A673 (cell line): Measurements from ENCODE around the gene GRAP2. TPM values are rescaled to one million over a fixed set of nuclear protein-coding genes. Genes with fewer than 3 reads are reported as not detected.

Experiments used
- BruUV-seq: library from RNA; stranded (reverse); fragments of 400-500 nt; replicated peaks from 2 replicates; lab custom pipeline; 2021; lab: Mats Ljungman, UMichigan
- CTCF ChIA-PET: fragments of 300-600 bp; sonication (Branson Sonifier 250); formaldehyde crosslinking; loops from one replicate; lab custom pipeline; 2022; ENCODE audit warnings: antibody characterized with exemption; lab: Charles Lee
- POLR2A ChIA-PET: fragments of 300-600 bp; sonication (Branson Sonifier 250); formaldehyde crosslinking; loops from one replicate; lab custom pipeline; 2022; ENCODE audit warnings: antibody characterized with exemption; ENCODE audit not compliant: low non-redundant PET; lab: Charles Lee
- DNase-seq: peaks from one replicate; pipeline ENCODE4 v3.0.0-alpha.2; 2015; ENCODE audit warnings: low spot score
- H3K27ac ChIP-seq: fragments of 200-600 bp; sonication (generic); 2 replicates; pipeline ENCODE4 v1.5.1; 2016; ENCODE audit warnings: mixed run types, low read depth, mild to moderate bottlenecking, mixed read lengths, antibody characterized with exemption, low read length; ENCODE audit not compliant: poor library complexity, severe bottlenecking
- H3K27me3 ChIP-seq: fragments of 200-600 bp; sonication (generic); replicated peaks from 2 replicates; pipeline ENCODE4 v1.6.1; 2017; ENCODE audit warnings: mixed run types, low read depth, mild to moderate bottlenecking, mixed read lengths, antibody characterized with exemption, low read length; ENCODE audit not compliant: insufficient read depth, poor library complexity
- H3K36me3 ChIP-seq: fragments of 200-600 bp; sonication (generic); 2 replicates; pipeline ENCODE4 v1.6.1; 2016; ENCODE audit warnings: mixed run types, mild to moderate bottlenecking, mixed read lengths, antibody characterized with exemption, low read length; ENCODE audit not compliant: insufficient read depth, poor library complexity, severe bottlenecking
- H3K4me1 ChIP-seq: fragments of 200-600 bp; sonication (generic); 2 replicates; pipeline ENCODE4 v1.6.1; 2017; ENCODE audit warnings: mixed run types, mild to moderate bottlenecking, mixed read lengths, antibody characterized with exemption, low read length; ENCODE audit not compliant: insufficient read depth, poor library complexity, severe bottlenecking
- H3K4me3 ChIP-seq: fragments of 200-600 bp; sonication (generic); 2 replicates; pipeline ENCODE4 v1.5.1; 2016; ENCODE audit warnings: low read depth, mixed run types, mild to moderate bottlenecking, mixed read lengths, low read length; ENCODE audit not compliant: poor library complexity, severe bottlenecking
- H3K9me3 ChIP-seq: fragments of 200-600 bp; sonication (generic); 2 replicates; pipeline ENCODE4 v1.6.1; 2016; ENCODE audit warnings: mixed run types, low read depth, mild to moderate bottlenecking, mixed read lengths, antibody characterized with exemption, low read length; ENCODE audit not compliant: poor library complexity, severe bottlenecking
- EZH2 ChIP-seq: fragments of 200-600 bp; sonication (generic); IDR thresholded peaks from 2 replicates; pipeline ENCODE4 v1.6.1; 2017; ENCODE audit warnings: borderline replicate concordance, low read depth, mild to moderate bottlenecking, mixed read lengths, antibody characterized with exemption, low read length; ENCODE audit not compliant: poor library complexity, severe bottlenecking
- intact Hi-C: fragments of 100-400 bp; cut with micrococcal nuclease; formaldehyde crosslinking; loops from one replicate; pipeline ENCODE4 v1.10.0; 2022; ENCODE audit not compliant: unreplicated experiment
- total RNA-seq: library from RNA; stranded (reverse); gene quantifications from 2 replicates; pipeline ENCODE4 v1.2.3, GENCODE V29; 2021
- TF ChIP-seq, protein P1 (sequence below): fragments of 300-800, 200-600 bp; sonication (generic); conservative IDR thresholded peaks from 2 replicates; pipeline ENCODE4 v1.5.1; 2017; ENCODE audit warnings: low read depth, mild to moderate bottlenecking, antibody characterized with exemption, low read length, moderate library complexity, mixed read lengths

The GRAP2 gene
- total RNA-seq, 1 experiment from 2014 or later = not detected

DNA sequence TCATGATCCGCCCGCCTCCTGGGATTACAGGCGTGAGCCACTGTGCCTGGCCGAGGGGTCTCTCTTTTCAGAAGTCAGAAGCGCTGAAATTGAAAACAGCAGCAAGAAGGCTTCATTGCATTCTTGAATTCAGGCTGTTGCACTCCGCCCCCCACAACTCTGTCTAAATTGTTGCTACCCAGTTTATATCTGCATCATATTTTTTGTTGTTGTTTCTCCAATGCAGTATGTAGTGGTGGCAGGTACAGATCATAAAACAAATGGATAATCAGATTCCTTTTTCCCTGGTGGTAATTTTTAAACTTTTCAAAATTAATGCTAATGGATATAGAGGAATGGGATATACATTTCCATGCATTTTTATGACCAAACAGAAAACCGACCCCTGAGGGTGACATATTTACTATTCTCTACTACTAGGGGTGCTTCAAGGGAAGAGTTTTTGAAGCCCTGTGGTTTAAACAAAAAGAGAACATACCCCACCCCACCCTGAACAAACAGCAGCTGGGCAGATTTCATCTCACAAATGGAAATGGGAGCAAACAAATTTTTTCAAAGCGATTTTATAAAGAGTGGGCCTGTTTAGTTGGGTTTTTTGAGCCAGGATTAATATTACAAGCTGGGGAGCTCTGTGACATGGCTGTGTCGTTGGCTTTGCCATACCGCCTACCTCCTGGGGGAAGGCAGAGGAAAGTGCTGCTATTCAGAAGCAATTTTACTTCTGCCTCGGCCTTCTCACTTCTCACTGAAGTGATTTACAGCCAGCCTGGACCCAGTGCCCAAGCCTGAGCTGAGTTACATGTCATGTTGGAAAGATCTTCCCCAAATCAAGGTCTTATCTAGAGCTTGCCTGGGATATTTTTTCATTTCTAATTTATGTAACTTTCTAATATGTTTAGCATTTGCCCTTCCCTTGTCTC, 43.3 kb downstream of the GRAP2 start:
- ChIA-PET CTCF (no interaction called here), POLR2A (no interaction called here)
- Histone ChIP-seq H3K4me3 (no peak overlapping the region), H3K4me1 (no peaks in the 10 kb centered on the region), H3K9me3 (no peaks in the 10 kb centered on the region), H3K27me3 (no peaks in the 10 kb centered on the region), H3K27ac (no peak overlapping the region), H3K36me3 (no peaks in the 10 kb centered on the region)
- TF ChIP-seq EZH2 = no peak
- TF ChIP-seq, protein P1, sequence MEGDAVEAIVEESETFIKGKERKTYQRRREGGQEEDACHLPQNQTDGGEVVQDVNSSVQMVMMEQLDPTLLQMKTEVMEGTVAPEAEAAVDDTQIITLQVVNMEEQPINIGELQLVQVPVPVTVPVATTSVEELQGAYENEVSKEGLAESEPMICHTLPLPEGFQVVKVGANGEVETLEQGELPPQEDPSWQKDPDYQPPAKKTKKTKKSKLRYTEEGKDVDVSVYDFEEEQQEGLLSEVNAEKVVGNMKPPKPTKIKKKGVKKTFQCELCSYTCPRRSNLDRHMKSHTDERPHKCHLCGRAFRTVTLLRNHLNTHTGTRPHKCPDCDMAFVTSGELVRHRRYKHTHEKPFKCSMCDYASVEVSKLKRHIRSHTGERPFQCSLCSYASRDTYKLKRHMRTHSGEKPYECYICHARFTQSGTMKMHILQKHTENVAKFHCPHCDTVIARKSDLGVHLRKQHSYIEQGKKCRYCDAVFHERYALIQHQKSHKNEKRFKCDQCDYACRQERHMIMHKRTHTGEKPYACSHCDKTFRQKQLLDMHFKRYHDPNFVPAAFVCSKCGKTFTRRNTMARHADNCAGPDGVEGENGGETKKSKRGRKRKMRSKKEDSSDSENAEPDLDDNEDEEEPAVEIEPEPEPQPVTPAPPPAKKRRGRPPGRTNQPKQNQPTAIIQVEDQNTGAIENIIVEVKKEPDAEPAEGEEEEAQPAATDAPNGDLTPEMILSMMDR = no peak
- intact Hi-C loops = no loop called here
- no peak for DNase-seq
- BruUV-seq = no TSS peak

DNA sequence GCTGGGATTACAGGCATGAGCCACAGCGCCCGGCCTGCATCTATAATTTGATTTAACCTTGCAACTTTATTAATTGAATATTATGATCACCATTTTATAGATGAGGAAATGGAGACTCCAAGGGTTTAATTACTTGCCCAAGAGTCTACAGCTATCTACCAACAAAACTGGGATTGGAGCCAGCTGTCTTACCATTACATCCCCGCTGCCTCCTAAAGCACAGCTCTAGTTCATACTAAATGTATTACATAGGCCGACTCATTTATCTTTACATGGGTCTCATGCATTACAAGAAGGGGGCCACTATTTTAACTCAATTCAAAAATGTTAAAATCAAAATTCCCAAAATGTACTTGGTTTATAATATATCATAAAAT, 45.2 kb downstream of the GRAP2 start:
- Histone ChIP-seq H3K27ac (no peak overlapping the region), H3K36me3 (no peaks in the 10 kb centered on the region), H3K4me3 (no peak overlapping the region), H3K27me3 (no peaks in the 10 kb centered on the region), H3K9me3 (no peaks in the 10 kb centered on the region), H3K4me1 (no peaks in the 10 kb centered on the region)
- CTCF ChIA-PET = no interaction called here
- intact Hi-C loops = no loop called here
- POLR2A ChIA-PET = no interaction called here
- DNase-seq = no peak
- BruUV-seq = no TSS peak
- TF ChIP-seq, protein P1 = no peak
- no peak for TF ChIP-seq EZH2

DNA sequence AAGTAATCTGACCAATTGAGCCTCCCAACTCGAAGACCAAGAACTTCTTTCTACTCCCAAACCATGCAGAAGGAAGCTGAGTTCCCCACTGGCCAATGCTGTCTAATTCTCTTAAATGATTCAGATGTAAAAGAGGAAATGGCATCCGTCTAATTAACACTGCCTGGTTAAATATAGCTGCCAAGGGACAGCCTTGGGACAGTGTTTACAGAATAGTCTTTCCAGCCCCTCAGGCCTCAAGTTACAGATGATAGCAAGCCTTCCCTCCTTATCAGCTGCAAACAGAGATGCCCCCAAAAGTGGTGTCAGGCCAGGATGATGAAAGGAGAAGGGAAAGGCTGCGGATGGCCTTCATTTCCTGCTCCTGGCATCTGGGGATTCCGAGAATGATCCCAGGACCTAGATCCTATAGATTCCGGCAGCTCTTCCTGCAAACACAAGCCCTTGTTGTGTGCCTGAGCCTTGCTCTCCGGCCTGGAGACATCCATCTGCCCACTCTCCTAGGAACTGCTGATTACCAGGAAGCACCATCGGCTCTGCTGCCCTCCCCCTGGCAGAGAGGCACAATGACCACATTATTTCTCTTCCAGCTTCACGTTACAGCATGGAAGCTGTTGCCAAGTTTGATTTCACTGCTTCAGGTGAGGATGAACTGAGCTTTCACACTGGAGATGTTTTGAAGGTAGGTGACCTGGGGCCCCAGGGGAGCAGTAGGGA, 45.8 kb downstream of the GRAP2 start:
- Histone ChIP-seq H3K9me3 (no peaks in the 10 kb centered on the region), H3K27me3 (no peaks in the 10 kb centered on the region), H3K36me3 (no peaks in the 10 kb centered on the region), H3K4me1 (no peaks in the 10 kb centered on the region), H3K4me3 (no peak overlapping the region), H3K27ac (no peak overlapping the region)
- POLR2A ChIA-PET = no interaction called here
- TF ChIP-seq, protein P1 = no peak
- TF ChIP-seq EZH2 = no peak
- intact Hi-C loops = no loop called here
- BruUV-seq = no TSS peak
- DNase-seq = no peak
- CTCF ChIA-PET = no interaction called here
